Small intestine (tissue), 7 donors: ENCODE data around the gene USE1. TPM values are rescaled to one million over a fixed set of nuclear protein-coding genes. Genes with fewer than 3 reads are reported as not detected.

Source experiments
- DNase-seq, 2 donors: peaks; one replicate each; pipeline versions ENCODE4 v3.0.0 to v3.0.0-alpha.2; 2013
- FAIRE-seq: peaks from 2 replicates; lab custom pipeline; 2012; peaks lifted over from hg19 to GRCh38; lab: Jason Lieb, UNC
- H3K27ac ChIP-seq, 3 donors: one replicate each; pipeline ENCODE4 v1.5.1; 2013; ENCODE audit warnings: low read length in 2 of 3, mild to moderate bottlenecking in 2 of 3, control low read depth in 1 of 3, inconsistent platforms in 1 of 3, low read depth in 1 of 3, moderate library complexity in 1 of 3
- H3K27me3 ChIP-seq, 3 donors: one replicate each; pipeline ENCODE4 v1.6.1; 2013; ENCODE audit warnings: low read length in 3 of 3, inconsistent platforms in 1 of 3; ENCODE audit not compliant: control insufficient read depth in 3 of 3, insufficient read depth in 3 of 3
- H3K36me3 ChIP-seq, 3 donors: one replicate each; pipeline ENCODE4 v1.6.1; 2013; ENCODE audit warnings: low read length in 3 of 3, inconsistent platforms in 1 of 3, low read depth in 1 of 3, mild to moderate bottlenecking in 1 of 3, moderate library complexity in 1 of 3; ENCODE audit not compliant: control insufficient read depth in 3 of 3, insufficient read depth in 2 of 3
- H3K4me1 ChIP-seq, 3 donors: one replicate each; pipeline ENCODE4 v1.6.1; 2013; ENCODE audit warnings: low read length in 2 of 3, inconsistent platforms in 1 of 3, low read depth in 1 of 3, mild to moderate bottlenecking in 1 of 3, moderate library complexity in 1 of 3; ENCODE audit not compliant: control insufficient read depth in 3 of 3, insufficient read depth in 2 of 3
- H3K4me3 ChIP-seq, 3 donors: one replicate each; pipeline ENCODE4 v1.5.1; 2013; ENCODE audit warnings: low read length in 3 of 3, control low read depth in 1 of 3, inconsistent platforms in 1 of 3, low read depth in 1 of 3, mild to moderate bottlenecking in 1 of 3, moderate library complexity in 1 of 3
- H3K9me3 ChIP-seq, 2 donors: one replicate each; pipeline ENCODE4 v1.6.1; 2013; ENCODE audit warnings: low read depth in 1 of 2, low read length in 1 of 2; ENCODE audit not compliant: control insufficient read depth in 2 of 2, insufficient read depth in 1 of 2
- WGBS, 3 donors: extraction: QIAGEN DNeasy Blood & Tissue Kit; methylation state at CpG; one replicate each; pipeline ENCODE4 v1.1.7; 2013; 5-methylcytosine and 5-hydroxymethylcytosine counted together
- polyA plus RNA-seq, 4 donors: library from polyadenylated mRNA; stranded (reverse) in 3 of 4; unstranded in 1 of 4; fragments of 200-250 nt in 3 of 4; fragments of 120-200 nt in 1 of 4; gene quantifications; one replicate each; pipeline versions ENCODE4 v1.2.1 to v1.2.3, GENCODE V29; 2013
- donor health status: healthy with polysubstance abuse.
- donor health status: control.
- donor health status: control.
- donor health status: Bipolar disorder and iron deficiency.
- donor health status: healthy.

Gene USE1
- polyA plus RNA-seq, 4 donors, result 31.7 to 40.5 (median 37.2) TPM

DNA sequence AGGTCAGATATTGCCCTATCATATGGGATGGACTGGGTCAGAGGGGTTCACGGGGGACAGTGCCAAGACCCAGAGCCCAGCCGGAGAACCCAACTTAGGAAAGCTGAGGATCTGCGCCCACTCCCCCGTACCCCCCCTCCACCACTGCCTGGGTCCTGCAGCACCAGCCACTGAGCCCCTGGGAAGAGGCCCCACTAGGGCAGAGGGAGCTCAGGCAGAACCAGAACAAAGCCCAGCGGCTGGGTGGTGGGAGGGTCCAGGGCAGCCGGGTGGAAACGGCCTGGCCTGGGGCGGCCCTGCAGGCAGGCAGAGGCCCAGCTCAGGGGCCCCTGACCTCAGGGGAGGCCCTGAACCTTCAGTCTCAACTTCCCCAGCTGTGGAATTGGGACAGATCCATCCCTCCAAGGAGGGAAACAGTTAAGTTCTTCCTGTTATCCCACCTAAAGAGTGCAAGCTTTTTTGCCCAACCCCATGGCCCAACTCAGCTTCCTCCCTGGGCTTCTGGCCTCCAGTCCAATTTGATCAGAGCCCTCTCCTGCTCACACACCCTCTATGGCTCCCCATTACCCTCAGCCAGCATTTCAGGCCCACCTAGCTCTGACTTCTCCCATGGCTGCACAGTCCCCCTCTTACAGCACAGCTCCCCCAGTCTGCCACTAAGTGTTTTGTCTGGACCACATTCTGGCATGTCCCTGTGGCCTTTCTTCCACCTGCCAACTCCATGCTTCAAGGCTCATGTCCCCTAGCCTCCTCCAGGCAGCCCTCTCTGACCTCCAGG is 27.5 kb downstream of the USE1 start:
- Histone ChIP-seq H3K27ac (peak overlapping the region; percentile 8 to 91 (median 85)), H3K36me3 (peaks cover 0 to 40% (median 12%) of the 10 kb centered on the region in 3 donors), H3K27me3 (no peaks in the 10 kb centered on the region), H3K9me3 (no peaks in the 10 kb centered on the region), H3K4me3 (peak overlapping the region in 2 of 3 donors; percentile 93 to 98), H3K4me1 (peaks cover 3 to 45% (median 4%) of the 10 kb centered on the region in 3 donors)
- FAIRE-seq, result no peak
- 64 to 74% (median 66%) methylated on average over 7 to 8 of the region's 8 CpGs for WGBS, 3 donors
- DNase-seq, result no peak

DNA sequence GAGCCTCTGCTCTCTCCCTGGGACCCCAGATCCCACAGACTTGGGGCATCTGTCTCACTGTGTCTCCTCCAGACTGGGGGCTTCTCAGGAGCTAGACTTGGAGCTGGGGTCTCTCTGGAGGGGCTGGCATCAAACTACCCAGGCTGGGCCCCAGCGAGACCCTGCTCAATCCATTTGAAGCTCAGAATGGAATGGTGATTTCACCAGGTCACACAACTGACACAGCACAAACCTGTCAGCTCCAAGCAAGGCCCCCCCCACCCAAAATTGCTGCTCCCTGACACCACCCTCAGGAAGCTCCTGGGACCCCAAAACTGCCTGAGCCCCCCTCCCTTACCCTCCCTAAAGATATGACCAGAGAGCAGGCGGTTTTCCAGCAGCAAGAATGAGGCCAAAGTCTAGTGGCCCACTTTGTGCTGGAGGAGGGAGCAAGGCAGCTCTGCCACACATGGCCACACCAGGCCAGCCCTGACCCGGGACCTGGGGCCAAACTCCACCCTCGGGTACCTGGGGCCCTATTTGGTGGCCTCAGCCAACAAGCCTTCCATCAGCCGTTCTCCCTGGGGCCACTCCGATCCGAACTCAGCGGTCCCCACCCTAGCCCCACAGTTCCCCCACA is 28.2 kb downstream of the USE1 start:
- DNase-seq (peak; percentile 72 to 79), FAIRE-seq (no peak)
- peak overlapping the region; percentile 83 to 91 (median 85) for H3K27ac ChIP-seq
- no peaks in the 10 kb centered on the region for H3K9me3 ChIP-seq
- peak overlapping the region; percentile 86 to 98 (median 93) for H3K4me3 ChIP-seq
- H3K36me3 ChIP-seq, result peaks cover 0 to 33% (median 7%) of the 10 kb centered on the region in 3 donors
- peaks cover 3 to 51% (median 4%) of the 10 kb centered on the region in 3 donors for H3K4me1 ChIP-seq
- WGBS, 3 donors, result 24 to 41% (median 27%) methylated on average over 8 of the region's 8 CpGs
- no peaks in the 10 kb centered on the region for H3K27me3 ChIP-seq

DNA sequence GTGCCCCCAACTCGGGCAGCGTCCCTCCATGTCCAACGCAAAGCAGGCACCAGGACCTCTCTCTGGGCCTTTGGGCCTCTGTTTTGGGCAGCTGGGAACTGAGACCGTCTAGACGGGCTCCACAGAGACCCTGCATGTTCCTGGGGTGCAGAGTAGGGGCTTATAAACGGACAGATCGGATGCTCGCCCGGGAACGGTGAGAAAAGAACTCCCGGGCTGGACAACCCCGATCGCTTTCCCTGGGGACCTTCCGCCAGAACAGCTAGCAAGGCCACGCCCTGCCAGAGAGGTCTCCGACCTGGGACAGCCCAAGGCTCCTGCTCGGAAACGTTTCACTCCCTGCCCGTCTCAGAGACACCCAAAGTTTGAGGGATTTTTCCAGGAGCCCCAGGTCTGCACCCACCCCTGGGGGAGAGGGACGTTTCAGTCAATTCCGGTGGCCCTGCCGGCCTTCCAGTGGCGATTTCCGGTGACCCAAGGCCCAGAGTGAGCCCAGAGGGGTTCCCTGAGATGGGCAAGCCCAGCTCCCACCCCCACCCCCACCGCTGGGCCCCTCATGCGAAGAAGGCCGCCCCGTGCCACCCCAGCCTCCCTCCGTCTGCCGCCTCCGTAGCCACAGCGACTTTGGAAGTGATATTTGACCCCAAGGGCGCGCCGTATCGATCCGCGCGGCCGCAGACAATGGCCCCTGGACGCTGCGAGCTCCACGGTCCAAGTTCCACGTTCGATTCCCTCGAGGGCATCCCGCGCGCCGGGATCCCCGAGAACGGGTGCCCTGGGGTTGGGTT is 28.9 kb downstream of the USE1 start:
- no peak for FAIRE-seq
- peaks cover 4 to 58% (median 6%) of the 10 kb centered on the region in 3 donors for H3K4me1 ChIP-seq

DNA sequence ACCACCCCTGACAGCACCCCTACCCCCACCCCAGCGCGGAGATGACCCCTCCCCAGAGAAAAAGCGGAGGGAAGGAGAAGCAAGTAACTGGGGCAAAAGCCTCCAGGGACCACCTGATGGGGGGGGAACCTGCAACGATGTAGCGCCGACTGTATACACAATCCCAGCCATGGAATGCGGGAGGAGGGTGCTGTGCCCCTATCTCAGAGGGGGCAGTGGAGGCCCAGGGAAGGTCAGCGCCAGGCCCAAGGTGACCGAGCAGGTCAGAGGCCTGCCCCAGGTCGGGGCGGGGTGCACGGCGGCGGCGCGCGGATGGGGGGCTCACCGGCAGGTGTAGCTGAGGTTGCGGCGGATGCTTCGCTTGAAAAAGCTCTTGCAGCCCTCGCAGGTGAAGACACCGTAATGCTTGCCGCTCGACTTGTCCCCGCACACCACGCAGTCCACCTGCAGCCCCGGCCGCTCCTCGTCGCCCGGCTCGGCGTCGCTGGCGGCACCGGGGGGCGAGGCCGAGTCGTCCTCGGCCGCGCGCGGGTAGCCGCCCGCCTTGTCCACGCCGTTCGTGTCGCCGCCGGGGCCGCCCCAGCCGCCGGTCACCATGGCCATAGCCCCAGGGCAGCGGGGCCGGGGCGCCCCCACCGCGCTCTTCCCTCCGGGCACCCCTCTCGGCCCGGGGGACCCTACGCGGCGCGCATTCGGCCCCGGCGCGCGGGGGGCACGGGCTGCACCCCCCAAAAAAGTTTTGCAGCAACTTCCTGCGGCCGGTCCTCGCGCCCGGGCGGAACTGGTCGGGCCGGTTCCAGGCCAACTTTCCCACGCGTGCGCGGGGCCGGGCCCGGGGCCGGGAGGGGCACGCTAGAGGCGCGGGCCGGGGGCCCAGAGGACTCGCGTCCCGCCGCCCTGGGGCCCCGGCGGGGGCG is 29.7 kb downstream of the USE1 start:
- Histone ChIP-seq H3K27ac (peak overlapping the region; percentile 83 to 91 (median 85)), H3K4me3 (peak overlapping the region; percentile 86 to 98 (median 93)), H3K27me3 (no peaks in the 10 kb centered on the region), H3K36me3 (peaks cover 0 to 23% (median 4%) of the 10 kb centered on the region in 3 donors), H3K9me3 (no peaks in the 10 kb centered on the region), H3K4me1 (peaks cover 3 to 59% (median 6%) of the 10 kb centered on the region in 3 donors)
- DNase-seq, result peak in 1 of 2 donors; percentile 71
- WGBS, 3 donors, result 1 to 4% (median 2%) methylated on average over 36 to 100 of the region's 100 CpGs
- no peak for FAIRE-seq

More for the DNA sequence above, 28.9 kb downstream of the USE1 start:
- Histone ChIP-seq H3K9me3 (no peaks in the 10 kb centered on the region), H3K27me3 (no peaks in the 10 kb centered on the region), H3K27ac (peak overlapping the region; percentile 83 to 91 (median 85)), H3K36me3 (peaks cover 0 to 27% (median 5%) of the 10 kb centered on the region in 3 donors), H3K4me3 (peak overlapping the region; percentile 86 to 98 (median 93))
- peak; percentile 74 to 79 for DNase-seq
- WGBS, 3 donors, result 8 to 22% (median 19%) methylated on average over 48 to 52 of the region's 52 CpGs

DNA sequence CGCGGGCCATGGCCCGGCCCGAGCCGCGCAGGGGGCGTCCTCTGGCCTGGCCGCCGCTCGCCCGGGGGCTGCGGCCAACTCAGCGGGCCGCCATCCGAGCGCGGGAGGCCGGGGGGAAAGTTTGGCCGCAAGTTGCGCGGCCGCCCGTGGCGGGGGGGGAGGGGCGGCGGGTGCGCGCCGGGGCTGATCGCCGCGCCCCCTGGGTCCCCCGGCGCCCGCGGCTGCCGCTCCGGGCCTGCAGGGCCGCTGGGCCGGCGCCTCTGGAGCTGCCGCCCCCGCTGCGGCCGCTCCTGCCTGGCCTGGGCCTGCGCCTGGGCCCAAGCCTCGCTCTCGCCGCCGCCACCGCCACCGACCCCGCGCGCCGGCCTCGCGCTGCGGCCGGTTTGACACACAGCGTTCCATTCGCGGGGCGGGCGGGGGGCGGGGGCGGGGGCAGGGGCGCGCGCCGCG is 30.4 kb downstream of the USE1 start, which contains the start of gene NR2F6:
Gene NR2F6 (minus strand): TSS at position 385 of the 450 bp plus-strand sequence. CDS start 699 bp downstream, outside the sequence.
- no peaks in the 10 kb centered on the region for H3K27me3 ChIP-seq
- peak within 1 kb of the TSS; percentile 86 to 98 (median 93) for H3K4me3 ChIP-seq
- peaks cover 0 to 52% (median 3%) of the 10 kb centered on the region in 3 donors for H3K4me1 ChIP-seq
- no peaks in the 10 kb centered on the region for H3K9me3 ChIP-seq
- DNase-seq (no peak), FAIRE-seq (no peak)
- H3K36me3 ChIP-seq, result peaks cover 0 to 16% (median 0%) of the 10 kb centered on the region in 3 donors
- H3K27ac ChIP-seq, result peak within 1 kb of the TSS; percentile 86 to 93 (median 93)
- WGBS, 3 donors, result 0 to 1% (median 1%) methylated on average over 16 to 72 of the region's 72 CpGs

DNA sequence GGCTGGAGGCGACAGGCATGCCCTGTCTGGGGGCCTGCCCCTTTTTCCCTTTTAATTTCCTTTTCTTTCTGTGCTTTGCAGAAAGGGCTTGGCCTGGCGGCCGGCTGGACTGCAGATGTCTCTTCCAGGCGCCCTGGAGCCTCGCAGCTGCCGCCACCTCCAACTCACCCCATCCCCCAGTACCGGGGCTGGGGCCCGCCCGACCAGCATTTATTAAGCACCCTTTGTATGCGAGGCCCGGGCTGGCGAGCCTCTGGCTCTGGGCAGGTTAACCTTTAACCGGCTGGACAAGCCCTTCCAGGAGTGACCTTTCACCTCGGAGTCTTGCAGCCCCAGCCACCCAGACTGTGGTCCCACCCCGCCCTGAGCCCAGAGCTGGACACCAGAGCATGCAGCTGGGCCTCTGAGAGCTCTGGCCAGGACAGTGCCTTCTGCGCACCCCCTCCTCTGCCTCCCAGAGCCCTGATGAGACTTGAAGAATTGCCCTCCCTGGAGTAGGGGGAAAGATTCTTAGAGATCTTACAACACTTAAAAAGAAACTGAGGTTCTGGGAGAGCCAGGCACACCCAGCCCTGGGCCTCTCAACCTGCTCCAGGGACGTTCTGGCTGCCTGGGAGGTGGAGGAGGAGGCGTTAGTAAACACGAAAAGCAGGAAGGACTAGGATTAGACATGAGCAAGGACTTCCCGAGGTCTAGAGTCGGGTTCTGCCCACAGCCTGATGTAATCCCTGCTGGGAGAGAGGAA is 31.7 kb downstream of the USE1 start:
- H3K36me3 ChIP-seq, result peaks cover 0 to 5% (median 0%) of the 10 kb centered on the region in 3 donors
- H3K27ac ChIP-seq, result peak overlapping the region; percentile 86 to 93 (median 93)
- H3K4me1 ChIP-seq, result peaks cover 0 to 42% (median 3%) of the 10 kb centered on the region in 3 donors
- no peaks in the 10 kb centered on the region for H3K27me3 ChIP-seq
- WGBS, 3 donors, result 13 to 17% (median 13%) methylated on average over 18 to 21 of the region's 21 CpGs
- FAIRE-seq (no peak), DNase-seq (peak in 1 of 2 donors; percentile 72)
- no peaks in the 10 kb centered on the region for H3K9me3 ChIP-seq
- H3K4me3 ChIP-seq, result peak overlapping the region in 2 of 3 donors; percentile 59 to 93
